NCI-H146 treated with DMSO at 0.1 percent for 48 hours (cell line): ENCODE data around the gene MYRF.

ENCODE experiments used
- DNase-seq: peaks from one replicate; lab custom pipeline; 2025; ENCODE audit not compliant: unreplicated experiment; lab: John Stamatoyannopoulos, UW

The MYRF gene

GRCh38 chr11:61752117-61752924 lies at the start of gene MYRF:
TSS of gene MYRF (plus strand) at chr11:61752636. CDS start at chr11:61752745, 109 bp downstream.
- no peak for DNase-seq

- no peak for DNase-seq
These were observed 49.6 kb upstream of the MYRF start for GRCh38 chr11:61702701-61703312.

- no peak for DNase-seq
These were observed 47.6 kb upstream of the MYRF start for GRCh38 chr11:61704838-61705237.

- DNase-seq: no peak
These were observed 45.7 kb upstream of the MYRF start for GRCh38 chr11:61706452-61707400.

- DNase-seq: no peak
These were observed 44.9 kb upstream of the MYRF start for GRCh38 chr11:61707574-61707973.

GRCh38 chr11:61709110-61709509 lies 43.3 kb upstream of the MYRF start:
- no peak for DNase-seq

- DNase-seq: no peak
These were observed 42.9 kb upstream of the MYRF start for GRCh38 chr11:61709572-61709971.

GRCh38 chr11:61710019-61710418 lies 42.4 kb upstream of the MYRF start:
- no peak for DNase-seq

GRCh38 chr11:61711037-61711436 lies 41.4 kb upstream of the MYRF start:
- no peak for DNase-seq

GRCh38 chr11:61711498-61711897 lies 40.9 kb upstream of the MYRF start:
- DNase-seq: peak; percentile 19

GRCh38 chr11:61712314-61712713 lies 40.1 kb upstream of the MYRF start:
- DNase-seq: no peak

GRCh38 chr11:61712846-61713245 lies 39.6 kb upstream of the MYRF start:
- no peak for DNase-seq

- no peak for DNase-seq
These were observed 39.0 kb upstream of the MYRF start for GRCh38 chr11:61713464-61713863.

GRCh38 chr11:61713906-61714305 lies 38.5 kb upstream of the MYRF start:
- no peak for DNase-seq

GRCh38 chr11:61714316-61714715 lies 38.1 kb upstream of the MYRF start:
- DNase-seq: no peak

- DNase-seq: no peak
These were observed 37.5 kb upstream of the MYRF start for GRCh38 chr11:61714916-61715315.

GRCh38 chr11:61715867-61716266 lies 36.6 kb upstream of the MYRF start:
- no peak for DNase-seq

- no peak for DNase-seq
These were observed 35.8 kb upstream of the MYRF start for GRCh38 chr11:61716478-61717285.

GRCh38 chr11:61717286-61718033 lies 35.0 kb upstream of the MYRF start:
- no peak for DNase-seq

GRCh38 chr11:61718046-61718531 lies 34.3 kb upstream of the MYRF start:
- no peak for DNase-seq
